ENCODE data around the gene MCOLN1.

The MCOLN1 gene

GRCh38 chr19:7507884-7508283, 14.5 kb upstream of the MCOLN1 start:
- no peak overlapping the region for H3K4me3 ChIP-seq (ENCODE audit: low read length)
- H4K20me1 ChIP-seq (ENCODE audit: insufficient read depth, low read length): no peaks in the 10 kb centered on the region
- no peaks in the 10 kb centered on the region for H3K36me3 ChIP-seq (replicated peaks; ENCODE audit: low read depth, low read length)
- no peak overlapping the region for H3K4me2 ChIP-seq (ENCODE audit: low read length)
- no peaks in the 10 kb centered on the region for H3K4me1 ChIP-seq (ENCODE audit: low read length)
- H2AFZ ChIP-seq (ENCODE audit: low read depth, low read length): no peak overlapping the region
- no peaks in the 10 kb centered on the region for H3K9me3 ChIP-seq (ENCODE audit: insufficient read depth, low read length)
- H3K27me3 ChIP-seq (ENCODE audit: low read depth, low read length): no peaks in the 10 kb centered on the region
- H3K9ac ChIP-seq (ENCODE audit: low read length): no peak overlapping the region
- no peaks in the 10 kb centered on the region for H3K79me2 ChIP-seq (ENCODE audit: low read length)
- no peak for TF ChIP-seq EZH2phosphoT487 (IDR thresholded peaks at IDR 0.05; ENCODE audit: low read depth)
- TF ChIP-seq CTCF (IDR thresholded peaks at IDR 0.05; ENCODE audit: low read depth, low read length): no peak
- H3K27ac ChIP-seq (ENCODE audit: low read length): no peak overlapping the region

DNA sequence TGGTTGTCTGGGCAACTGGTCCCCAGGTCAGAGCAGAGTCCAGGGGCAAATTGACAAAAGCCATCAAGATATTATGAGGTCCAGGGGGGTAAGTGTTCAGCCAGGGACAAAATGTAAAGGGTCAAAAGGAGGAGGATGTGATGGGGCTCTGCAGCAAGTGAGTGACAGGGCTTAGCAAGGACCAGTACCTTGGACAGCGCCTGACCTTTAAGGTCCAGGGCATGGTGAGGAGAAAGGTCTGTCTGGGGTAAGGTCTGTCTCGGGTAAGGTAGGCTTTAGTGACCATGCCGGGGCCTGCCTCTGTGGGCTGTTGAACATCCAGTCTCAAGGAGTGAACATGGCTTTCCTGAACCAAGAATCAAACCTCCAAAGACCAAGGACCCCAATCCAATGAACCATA, 12.8 kb upstream of the MCOLN1 start:
- Histone ChIP-seq H3K4me2 (ENCODE audit: low read length) (no peak overlapping the region), H3K9ac (ENCODE audit: low read length) (no peak overlapping the region), H3K4me1 (ENCODE audit: low read length) (no peaks in the 10 kb centered on the region), H3K9me3 (ENCODE audit: insufficient read depth, low read length) (no peaks in the 10 kb centered on the region), H2AFZ (ENCODE audit: low read depth, low read length) (no peak overlapping the region), H3K27ac (ENCODE audit: low read length) (no peak overlapping the region), H3K79me2 (ENCODE audit: low read length) (no peaks in the 10 kb centered on the region), H3K36me3 (replicated peaks; ENCODE audit: low read depth, low read length) (no peaks in the 10 kb centered on the region), H3K4me3 (ENCODE audit: low read length) (no peak overlapping the region), H4K20me1 (ENCODE audit: insufficient read depth, low read length) (no peaks in the 10 kb centered on the region), H3K27me3 (ENCODE audit: low read depth, low read length) (peaks cover 7% of the 10 kb centered on the region; the same call in 1 of the 2 replicates)
- TF ChIP-seq EZH2phosphoT487 (IDR thresholded peaks at IDR 0.05; ENCODE audit: low read depth): no peak
- TF ChIP-seq CTCF (IDR thresholded peaks at IDR 0.05; ENCODE audit: low read depth, low read length): no peak

GRCh38 chr19:7512400-7512851, 10.0 kb upstream of the MCOLN1 start:
- Histone ChIP-seq H3K4me2 (ENCODE audit: low read length) (no peak overlapping the region), H3K9me3 (ENCODE audit: insufficient read depth, low read length) (no peaks in the 10 kb centered on the region), H3K4me1 (ENCODE audit: low read length) (no peaks in the 10 kb centered on the region), H3K79me2 (ENCODE audit: low read length) (no peaks in the 10 kb centered on the region), H3K27ac (ENCODE audit: low read length) (no peak overlapping the region), H3K36me3 (replicated peaks; ENCODE audit: low read depth, low read length) (no peaks in the 10 kb centered on the region), H3K9ac (ENCODE audit: low read length) (no peak overlapping the region), H3K27me3 (ENCODE audit: low read depth, low read length) (peaks cover 7% of the 10 kb centered on the region; the same call in 1 of the 2 replicates), H3K4me3 (ENCODE audit: low read length) (no peak overlapping the region), H4K20me1 (ENCODE audit: insufficient read depth, low read length) (no peaks in the 10 kb centered on the region), H2AFZ (ENCODE audit: low read depth, low read length) (no peak overlapping the region)
- no peak for TF ChIP-seq EZH2phosphoT487 (IDR thresholded peaks at IDR 0.05; ENCODE audit: low read depth)
- TF ChIP-seq CTCF (IDR thresholded peaks at IDR 0.05; ENCODE audit: low read depth, low read length): no peak

- Histone ChIP-seq H3K4me2 (ENCODE audit: low read length) (no peak overlapping the region), H3K27ac (ENCODE audit: low read length) (no peak overlapping the region), H3K9me3 (ENCODE audit: insufficient read depth, low read length) (no peaks in the 10 kb centered on the region), H3K36me3 (replicated peaks; ENCODE audit: low read depth, low read length) (no peaks in the 10 kb centered on the region), H3K79me2 (ENCODE audit: low read length) (no peaks in the 10 kb centered on the region), H3K4me3 (ENCODE audit: low read length) (no peak overlapping the region), H3K27me3 (ENCODE audit: low read depth, low read length) (peaks cover 7% of the 10 kb centered on the region; the same call in 1 of the 2 replicates), H3K4me1 (ENCODE audit: low read length) (no peaks in the 10 kb centered on the region), H4K20me1 (ENCODE audit: insufficient read depth, low read length) (no peaks in the 10 kb centered on the region), H2AFZ (ENCODE audit: low read depth, low read length) (no peak overlapping the region), H3K9ac (ENCODE audit: low read length) (no peak overlapping the region)
- TF ChIP-seq CTCF (IDR thresholded peaks at IDR 0.05; ENCODE audit: low read depth, low read length) (no peak), EZH2phosphoT487 (IDR thresholded peaks at IDR 0.05; ENCODE audit: low read depth) (no peak)
These were observed 8.4 kb upstream of the MCOLN1 start for GRCh38 chr19:7513809-7514642.
